Measurements from ENCODE around the gene PRKAR1B. TPM values are rescaled to one million over a fixed set of nuclear protein-coding genes. Genes with fewer than 3 reads are reported as not detected.

Gene PRKAR1B
- total RNA-seq, 1 donor from 2014 or later, result 14.7 TPM

GRCh38 chr7:731440-732085 is 4.5 kb upstream of the PRKAR1B start:
- FAIRE-seq (no peak), DNase-seq (ENCODE audit: low read depth) (no peak)
- Histone ChIP-seq H3K79me2 (ENCODE audit: insufficient read depth, low read length) (peaks cover 83% of the 10 kb centered on the region), H3K36me3 (ENCODE audit: insufficient read depth, low read length) (peaks cover 11% of the 10 kb centered on the region), H3K27me3 (ENCODE audit: insufficient read depth, low read length) (no peaks in the 10 kb centered on the region), H2AFZ (ENCODE audit: low read depth, low read length) (no peak overlapping the region), H3K4me1 (ENCODE audit: insufficient read depth, low read length) (peaks cover 32% of the 10 kb centered on the region), H3K9me3 (ENCODE audit: insufficient read depth, low read depth, low read length) (peaks cover 8% of the 10 kb centered on the region), H3K9ac (ENCODE audit: low read length) (peak overlapping the region; percentile 20), H4K20me1 (ENCODE audit: insufficient read depth, low read length) (peaks cover 72% of the 10 kb centered on the region), H3K4me2 (ENCODE audit: low read length) (peak overlapping the region; percentile 54), H3K27ac (ENCODE audit: low read depth, low read length) (peak overlapping the region; percentile 61), H3K4me3 (ENCODE audit: insufficient read depth, low read depth, low read length) (no peak overlapping the region)
- Mint-ChIP-seq H3K4me1 (ENCODE audit: low read depth, unreplicated experiment) (peaks cover 21% of the 10 kb centered on the region), H3K4me3 (ENCODE audit: unreplicated experiment) (no peak overlapping the region), H3K9me3 (ENCODE audit: unreplicated experiment) (no peaks in the 10 kb centered on the region), H3K27me3 (ENCODE audit: low read depth, unreplicated experiment) (no peaks in the 10 kb centered on the region), H3K27ac (ENCODE audit: unreplicated experiment) (no peak overlapping the region), H3K36me3 (ENCODE audit: low read depth, unreplicated experiment) (peaks cover 21% of the 10 kb centered on the region)
- TF ChIP-seq EZH2 (IDR thresholded peaks at IDR 0.05; ENCODE audit: insufficient read depth, low read length), result no peak
- TF ChIP-seq CTCF (IDR thresholded peaks at IDR 0.05; ENCODE audit: insufficient read depth, low read depth, low read length), result no peak

GRCh38 chr7:730501-731439 is 3.7 kb upstream of the PRKAR1B start:
- Histone ChIP-seq H3K4me1 (ENCODE audit: insufficient read depth, low read length) (peaks cover 38% of the 10 kb centered on the region), H3K4me2 (ENCODE audit: low read length) (peak overlapping the region; percentile 54), H3K4me3 (ENCODE audit: insufficient read depth, low read depth, low read length) (no peak overlapping the region), H3K36me3 (ENCODE audit: insufficient read depth, low read length) (peaks cover 11% of the 10 kb centered on the region), H4K20me1 (ENCODE audit: insufficient read depth, low read length) (peaks cover 65% of the 10 kb centered on the region), H3K79me2 (ENCODE audit: insufficient read depth, low read length) (peaks cover 75% of the 10 kb centered on the region), H3K9me3 (ENCODE audit: insufficient read depth, low read depth, low read length) (peaks cover 11% of the 10 kb centered on the region), H3K9ac (ENCODE audit: low read length) (peak overlapping the region; percentile 48), H3K27me3 (ENCODE audit: insufficient read depth, low read length) (no peaks in the 10 kb centered on the region), H3K27ac (ENCODE audit: low read depth, low read length) (peak overlapping the region; percentile 61), H2AFZ (ENCODE audit: low read depth, low read length) (no peak overlapping the region)
- Mint-ChIP-seq H3K27me3 (ENCODE audit: low read depth, unreplicated experiment) (no peaks in the 10 kb centered on the region), H3K4me3 (ENCODE audit: unreplicated experiment) (no peak overlapping the region), H3K27ac (ENCODE audit: unreplicated experiment) (no peak overlapping the region), H3K9me3 (ENCODE audit: unreplicated experiment) (no peaks in the 10 kb centered on the region), H3K36me3 (ENCODE audit: low read depth, unreplicated experiment) (peaks cover 21% of the 10 kb centered on the region), H3K4me1 (ENCODE audit: low read depth, unreplicated experiment) (peaks cover 24% of the 10 kb centered on the region)
- TF ChIP-seq CTCF (IDR thresholded peaks at IDR 0.05; ENCODE audit: insufficient read depth, low read depth, low read length), result no peak
- no peak for TF ChIP-seq EZH2 (IDR thresholded peaks at IDR 0.05; ENCODE audit: insufficient read depth, low read length)
- no peak for FAIRE-seq
- no peak for DNase-seq (ENCODE audit: low read depth)

All from astrocyte (in vitro differentiated cells and primary cell).